GM12892 (cell line): ENCODE measurements around the gene CDC42BPB.

ENCODE experiments used
- DNase-seq: peaks from one replicate; pipeline ENCODE4 v3.0.0; 2011; ENCODE audit not compliant: insufficient read length
- FAIRE-seq: peaks from 2 replicates; lab custom pipeline; 2011; peaks lifted over from hg19 to GRCh38; lab: Jason Lieb, UNC
- POLR2A ChIP-seq: IDR thresholded peaks from 2 replicates; pipeline ENCODE4 v1.6.1; 2011; ENCODE audit warnings: low read depth, low read length, control low read depth
- POLR2AphosphoS5 ChIP-seq: IDR thresholded peaks from 2 replicates; pipeline ENCODE4 v1.6.1; 2011; ENCODE audit warnings: low read depth, low read length, control low read depth
- TAF1 ChIP-seq: IDR thresholded peaks from 2 replicates; pipeline ENCODE4 v1.6.1; 2011; ENCODE audit warnings: low read depth, mild to moderate bottlenecking, control low read depth, low read length, borderline replicate concordance

CDC42BPB gene

DNA sequence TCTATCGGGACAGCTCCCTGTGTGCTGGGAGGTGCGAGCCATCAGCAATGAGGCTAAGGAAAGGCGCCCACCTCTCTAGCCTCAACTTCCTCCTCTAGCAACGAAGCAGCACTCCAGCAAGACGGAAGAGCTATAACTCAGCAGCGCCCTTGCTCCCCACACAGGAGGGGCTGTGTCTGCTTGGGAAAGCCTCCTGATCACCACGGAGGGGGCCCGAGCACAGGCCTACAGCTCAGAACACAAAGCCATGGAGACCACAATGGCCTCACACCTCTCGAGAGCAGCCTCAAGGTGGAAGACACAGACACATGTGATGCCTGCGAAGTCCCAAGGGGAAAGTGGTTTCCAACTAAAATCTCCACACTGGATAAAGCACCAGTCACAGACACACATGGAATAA, 60.4 kb downstream of the CDC42BPB start:
- DNase-seq: no peak

GRCh38 chr14:102994689-102995088, 62.7 kb downstream of the CDC42BPB start:
- DNase-seq (no peak), FAIRE-seq (no peak)
- TF ChIP-seq POLR2AphosphoS5 (no peak), POLR2A (no peak), TAF1 (no peak)

More for the DNA sequence above, 60.4 kb downstream of the CDC42BPB start:
- TF ChIP-seq POLR2A (no peak), TAF1 (no peak), POLR2AphosphoS5 (no peak)
- FAIRE-seq: no peak

DNA sequence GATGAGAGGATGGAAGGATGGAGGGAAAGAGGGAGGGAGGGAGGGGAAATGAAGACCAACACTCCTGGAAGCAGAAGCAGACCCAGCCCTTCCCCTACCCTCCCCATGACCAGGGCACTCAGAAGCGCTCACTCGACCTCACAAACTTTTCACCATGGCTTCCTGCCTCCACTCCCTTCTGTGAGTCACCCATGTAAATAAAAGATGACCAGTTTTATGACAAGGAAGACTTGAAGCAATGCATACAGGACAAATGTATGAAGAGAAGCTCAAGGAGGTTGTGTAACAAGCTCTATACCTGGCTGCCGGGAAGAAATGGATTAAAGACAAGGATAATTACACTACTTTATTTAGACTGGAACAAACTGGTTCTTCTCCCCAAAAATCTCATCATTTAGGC, 63.8 kb downstream of the CDC42BPB start:
- TF ChIP-seq POLR2A (no peak), TAF1 (no peak), POLR2AphosphoS5 (no peak)
- DNase-seq: no peak
- no peak for FAIRE-seq

- DNase-seq: no peak
- TF ChIP-seq POLR2A (no peak), TAF1 (no peak), POLR2AphosphoS5 (no peak)
- no peak for FAIRE-seq
Observed at GRCh38 chr14:102991376-102991775, 66.0 kb downstream of the CDC42BPB start.

DNA sequence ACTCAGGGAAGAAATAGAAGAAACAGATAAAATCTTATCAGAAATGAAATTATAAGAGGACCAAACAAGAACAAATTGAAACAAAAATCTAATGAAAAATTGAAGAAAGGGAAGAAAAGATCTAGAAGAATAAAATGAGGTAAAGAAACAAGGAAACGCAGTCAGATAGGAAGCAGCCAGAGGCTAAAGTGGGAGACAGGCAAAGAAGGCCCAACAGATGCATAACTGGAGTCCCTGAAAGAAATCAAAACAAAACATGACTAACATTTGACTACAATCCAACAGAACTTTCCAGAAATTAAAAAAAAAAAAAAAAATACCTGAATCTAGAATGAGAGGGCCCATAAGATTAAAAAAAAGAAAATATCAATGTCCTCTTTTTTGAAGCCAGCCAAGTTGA, 69.3 kb downstream of the CDC42BPB start:
- DNase-seq: no peak
- TF ChIP-seq POLR2A (no peak), POLR2AphosphoS5 (no peak), TAF1 (no peak)
- FAIRE-seq: no peak

GRCh38 chr14:102986810-102987579, 70.4 kb downstream of the CDC42BPB start:
- FAIRE-seq (no peak), DNase-seq (no peak)
- no peak for TF ChIP-seq POLR2AphosphoS5
- TF ChIP-seq TAF1: no peak
- no peak for TF ChIP-seq POLR2A

- TF ChIP-seq POLR2AphosphoS5 (no peak), TAF1 (no peak), POLR2A (no peak)
- peak; percentile 61 for DNase-seq
- FAIRE-seq: no peak
Observed at GRCh38 chr14:102985665-102986064, 71.7 kb downstream of the CDC42BPB start.

DNA sequence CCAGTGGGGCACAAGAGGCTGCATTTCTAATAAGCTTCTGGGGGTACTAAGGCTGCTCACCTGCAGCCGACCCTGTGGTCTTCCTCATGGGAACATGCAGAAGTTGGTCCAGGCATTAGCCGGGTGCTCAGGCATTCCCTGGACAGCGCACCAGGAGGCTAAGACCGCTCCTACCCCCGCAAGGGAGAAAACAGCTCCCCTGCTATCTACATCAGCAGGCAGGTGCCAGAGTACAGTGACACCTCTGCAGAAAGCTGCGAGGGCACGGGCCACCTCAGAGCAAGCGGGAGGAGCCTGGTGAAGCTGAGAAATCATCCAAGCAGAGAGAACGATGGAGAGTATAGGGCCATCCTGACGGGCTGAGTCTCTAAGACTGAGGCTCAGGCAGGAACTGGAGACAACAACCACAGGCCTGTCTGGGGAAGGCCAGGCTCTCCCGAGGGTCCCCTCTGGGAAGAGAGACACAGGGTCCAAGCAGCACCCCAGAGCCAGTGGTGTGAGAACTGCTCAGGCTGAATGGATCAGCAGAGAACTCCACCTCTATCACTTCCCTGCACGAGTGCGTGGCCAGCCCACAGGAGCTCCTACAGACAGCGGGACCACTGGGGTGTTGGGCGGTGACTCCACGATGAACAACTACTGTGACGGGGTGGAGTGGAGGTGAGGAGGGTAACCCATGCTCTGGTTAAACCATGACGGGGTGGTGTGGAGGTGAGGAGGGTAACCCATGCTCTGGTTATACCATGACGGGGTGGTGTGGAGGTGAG, 72.8 kb downstream of the CDC42BPB start:
- no peak for DNase-seq
- no peak for TF ChIP-seq TAF1
- peak; percentile 14 for FAIRE-seq

GRCh38 chr14:102983496-102983895, 73.9 kb downstream of the CDC42BPB start:
- FAIRE-seq: no peak
- DNase-seq: no peak
- TF ChIP-seq POLR2AphosphoS5 (no peak), POLR2A (no peak)

DNA sequence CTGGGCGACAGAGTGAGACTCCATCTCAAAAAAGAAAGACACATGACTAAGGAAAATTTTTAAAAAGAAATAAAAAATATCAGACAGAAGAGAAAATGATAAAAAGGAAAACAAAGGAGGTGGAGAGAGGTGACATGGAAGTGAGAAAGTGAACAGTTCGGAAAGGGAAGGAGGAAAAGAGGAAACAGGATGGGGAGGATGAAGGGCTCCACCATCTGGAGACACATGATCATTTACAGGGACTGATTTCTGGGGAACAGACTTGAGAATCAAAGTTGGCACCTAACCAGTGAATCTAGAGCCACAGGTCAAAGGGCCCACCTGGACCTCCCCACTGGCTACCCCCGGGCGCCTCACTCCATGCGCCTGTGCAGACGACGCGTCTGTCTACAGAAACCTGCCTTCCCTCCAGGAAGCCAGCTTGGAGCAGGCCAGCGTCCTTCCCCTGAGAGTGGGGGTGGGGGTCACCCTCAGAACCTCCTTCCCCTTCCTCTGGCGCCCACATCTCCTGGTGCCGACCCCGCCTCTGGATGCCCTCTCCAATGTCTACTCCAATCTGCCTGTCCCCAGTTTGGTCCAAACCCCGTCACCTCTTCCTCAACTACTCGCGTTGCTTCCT, 74.4 kb downstream of the CDC42BPB start:
- FAIRE-seq: no peak
- TF ChIP-seq TAF1: no peak
- no peak for TF ChIP-seq POLR2A
- TF ChIP-seq POLR2AphosphoS5: no peak
- DNase-seq: no peak

- DNase-seq (no peak), FAIRE-seq (no peak)
- TF ChIP-seq POLR2AphosphoS5 (no peak), POLR2A (no peak), TAF1 (no peak)
Observed at GRCh38 chr14:102980409-102980810, 76.9 kb downstream of the CDC42BPB start.
